Embryonic facial prominence (tissue), 1 donor: ENCODE measurements around the gene SDK2.

Experiments
- DNase-seq: peaks from one replicate; pipeline ENCODE4 v3.0.0-alpha.2; 2016; ENCODE audit errors: extremely low spot score

SDK2 gene

DNA sequence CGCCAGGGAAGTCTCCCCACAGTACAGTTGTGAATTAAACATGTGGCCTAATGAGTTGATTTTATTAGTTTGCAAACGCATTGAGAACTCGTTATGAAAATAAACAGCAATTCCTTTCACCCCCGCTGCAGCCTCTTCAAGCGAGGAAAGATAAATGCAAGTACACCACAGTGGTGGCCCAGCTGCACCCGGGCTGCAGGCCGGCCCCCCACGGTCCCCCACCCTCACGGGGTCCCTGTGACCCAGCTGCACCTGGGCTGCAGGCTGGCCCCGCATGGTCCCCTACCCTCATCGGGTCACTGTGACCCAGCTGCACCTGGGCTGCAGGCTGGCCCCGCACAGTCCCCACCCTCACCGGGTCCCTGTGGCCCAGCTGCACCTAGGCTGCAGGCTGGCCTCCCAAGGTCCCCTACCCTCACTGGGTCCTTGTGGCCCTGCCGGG, 32.2 kb downstream of the SDK2 start:
- no peak for DNase-seq

DNA sequence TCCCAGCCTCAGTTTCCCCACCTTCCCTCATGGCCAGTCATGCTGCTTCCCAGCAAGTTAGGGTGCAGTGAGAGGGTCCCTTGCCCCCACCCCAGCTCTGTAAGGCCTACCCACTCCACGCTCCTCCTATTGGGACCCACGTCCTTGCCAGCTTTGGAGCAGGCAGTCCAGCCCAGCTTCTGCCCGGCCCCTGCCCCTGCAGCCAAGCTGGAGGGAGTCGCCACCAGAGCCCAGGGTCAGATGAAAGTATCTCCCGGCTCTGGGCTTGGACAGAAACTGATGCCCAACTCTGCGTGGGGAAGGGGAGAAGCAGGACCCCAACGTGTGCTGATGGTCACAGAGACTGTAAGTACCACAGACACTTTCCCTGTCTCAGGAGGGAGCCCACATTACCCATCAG, 32.6 kb downstream of the SDK2 start:
- DNase-seq: no peak

DNA sequence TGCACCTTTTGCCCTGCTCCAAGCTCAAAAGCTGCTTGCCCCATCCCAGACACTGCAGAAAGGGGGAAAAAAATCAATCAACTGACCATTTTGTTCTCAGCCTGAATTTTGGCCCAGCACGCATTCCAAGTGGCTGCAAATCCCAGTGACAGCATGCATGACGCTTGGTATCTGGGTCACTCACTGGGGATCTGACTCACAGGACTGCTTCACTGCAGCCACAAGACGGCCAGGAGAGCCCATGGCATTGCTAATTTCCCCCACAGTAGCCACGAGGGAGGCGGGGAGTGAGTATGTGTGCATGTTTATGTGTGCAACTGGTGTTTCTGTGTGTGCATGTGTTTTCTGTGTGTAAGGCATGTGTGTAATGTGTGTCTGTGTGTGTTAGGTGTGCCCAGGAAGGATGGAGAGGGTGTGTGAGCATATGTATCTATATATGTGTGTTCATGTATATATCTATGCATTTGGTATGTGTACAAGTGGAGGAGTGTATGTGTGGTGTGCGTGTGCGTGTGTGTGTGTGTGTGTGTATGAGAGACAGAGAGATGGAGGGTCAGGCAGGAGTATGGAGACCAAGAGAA, 33.8 kb downstream of the SDK2 start:
- no peak for DNase-seq

DNA sequence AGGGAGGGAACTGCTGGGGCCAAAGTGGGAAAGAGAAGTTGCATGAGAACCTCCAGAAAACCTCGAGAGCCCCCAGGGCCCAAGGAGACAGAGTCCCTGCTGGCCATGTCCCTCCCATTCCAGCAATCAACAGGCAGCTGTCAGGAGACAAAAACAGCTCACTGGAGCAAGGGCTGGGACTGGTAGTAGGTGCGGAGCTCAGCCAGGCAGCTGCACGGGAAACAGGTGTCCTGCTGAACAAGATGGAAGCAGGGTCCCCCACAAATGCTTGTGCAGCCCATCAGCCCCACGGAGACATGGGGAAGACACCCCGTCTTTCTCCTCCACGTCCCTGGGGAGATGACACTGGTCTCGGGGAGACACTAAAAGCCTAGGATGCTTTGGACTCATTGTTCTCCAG, 34.5 kb downstream of the SDK2 start:
- no peak for DNase-seq

DNA sequence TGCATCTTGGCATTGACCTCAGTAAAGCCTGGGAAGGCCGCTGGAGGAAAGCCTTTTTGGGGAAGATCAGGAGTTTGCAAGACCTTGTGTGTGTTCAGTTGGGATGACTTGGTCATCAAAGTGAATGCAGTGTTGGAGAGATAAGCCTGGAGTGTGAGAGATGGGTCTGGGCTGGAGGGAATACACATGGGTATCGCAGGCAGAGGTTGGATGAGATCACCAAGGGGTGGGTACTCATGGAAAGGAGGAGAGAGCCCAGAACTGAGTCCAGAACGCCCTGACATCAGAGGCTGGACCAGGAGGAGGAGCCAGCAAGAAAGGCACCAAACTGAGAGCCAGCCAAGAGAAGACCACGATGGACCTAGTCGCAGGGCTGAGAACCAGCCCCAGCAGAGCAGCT, 35.2 kb downstream of the SDK2 start:
- no peak for DNase-seq

DNA sequence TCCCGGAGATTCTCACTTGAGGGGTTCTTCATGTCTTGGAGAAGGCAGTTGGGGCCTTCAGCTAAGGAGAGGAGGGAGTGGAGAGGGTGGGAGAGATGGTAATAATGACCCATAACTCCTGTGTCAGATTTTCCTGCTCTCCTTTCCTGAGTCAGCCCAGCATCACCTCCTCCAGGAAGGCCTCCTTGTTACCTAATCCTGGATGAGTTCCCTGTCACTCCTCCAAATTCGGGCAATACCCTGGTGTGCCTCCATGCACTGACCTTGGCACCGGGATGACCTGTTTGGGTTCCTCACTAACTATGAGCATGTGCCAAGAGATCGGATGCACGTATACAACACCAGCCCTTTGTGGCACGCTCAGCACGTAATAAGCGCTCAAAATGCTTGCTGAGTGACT, 38.8 kb downstream of the SDK2 start:
- no peak for DNase-seq

DNA sequence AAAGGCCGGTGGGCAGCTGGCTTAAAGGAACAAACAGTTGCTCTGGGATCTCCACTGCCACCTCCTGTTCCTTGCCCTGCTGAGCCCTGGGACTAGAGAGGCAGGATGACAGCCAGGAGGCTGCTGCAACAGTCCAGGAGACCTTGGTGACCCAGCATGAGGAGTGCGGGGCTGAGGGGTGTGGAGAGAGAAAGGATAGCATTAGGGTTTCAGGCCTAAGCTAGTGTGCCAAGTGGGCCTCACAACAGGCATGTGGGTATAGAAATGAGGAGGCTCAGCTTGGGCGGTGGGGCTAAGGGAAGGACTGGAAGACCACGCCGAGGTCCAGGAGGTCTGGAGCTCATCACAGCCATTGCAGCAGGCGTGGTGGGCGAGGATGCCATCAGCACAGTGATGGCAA, 39.8 kb downstream of the SDK2 start:
- DNase-seq: no peak

DNA sequence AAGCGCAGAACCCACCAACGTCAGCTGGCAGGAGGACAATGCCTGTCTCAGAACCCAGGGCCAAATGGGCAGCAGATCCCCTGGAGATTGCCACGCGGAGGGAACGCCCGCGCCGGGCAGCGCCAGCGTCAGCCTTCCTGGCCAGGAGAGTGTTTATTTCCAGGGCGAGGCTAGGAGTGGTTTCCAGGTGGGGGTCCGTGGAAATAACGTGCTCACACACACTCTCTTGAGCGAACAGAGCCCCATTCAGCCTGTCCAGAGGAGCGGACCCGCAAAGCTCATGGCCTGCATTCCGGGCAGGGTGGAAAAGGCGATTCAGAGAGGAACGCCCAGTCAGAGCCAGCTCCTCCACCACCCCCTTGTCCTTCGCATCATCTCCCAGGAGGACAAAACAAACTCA, 40.3 kb downstream of the SDK2 start:
- DNase-seq: no peak

DNA sequence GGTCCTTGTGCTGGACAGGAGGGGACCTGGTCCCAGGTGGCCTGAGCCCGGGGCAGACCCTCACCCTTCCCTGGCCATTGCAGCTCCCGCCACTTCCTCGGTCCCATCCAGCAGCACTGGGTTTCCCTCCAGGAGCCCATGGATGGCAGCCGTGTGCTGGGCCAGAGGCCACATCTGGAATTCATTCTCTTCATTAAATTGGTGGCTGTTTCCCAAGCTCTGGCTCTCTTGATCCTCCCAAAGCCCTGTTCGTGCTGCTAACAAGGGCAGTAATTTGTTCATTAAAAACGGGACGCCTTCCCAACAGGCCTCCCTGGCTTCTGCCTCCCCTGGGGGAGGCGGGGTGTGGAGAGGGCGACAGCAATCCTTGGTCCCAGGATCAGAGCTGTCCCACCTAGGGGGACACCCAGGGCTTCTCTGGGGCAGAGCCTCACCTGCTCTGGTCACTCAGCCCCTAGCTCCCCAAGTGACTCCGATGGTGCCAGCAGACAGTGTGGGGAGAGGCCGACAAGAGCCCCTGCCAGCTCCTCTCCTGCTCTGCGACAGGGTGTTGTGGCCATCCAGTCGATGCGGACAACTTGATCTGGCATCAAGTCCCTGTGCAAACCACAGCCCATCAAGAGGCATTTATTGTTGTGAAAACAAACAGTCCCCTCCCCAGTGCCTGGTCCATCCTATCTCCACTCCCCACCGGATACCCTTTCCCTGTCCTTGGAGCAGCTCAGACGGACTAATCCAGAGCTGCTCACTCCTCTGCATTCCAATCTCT, 44.0 kb downstream of the SDK2 start:
- no peak for DNase-seq

DNA sequence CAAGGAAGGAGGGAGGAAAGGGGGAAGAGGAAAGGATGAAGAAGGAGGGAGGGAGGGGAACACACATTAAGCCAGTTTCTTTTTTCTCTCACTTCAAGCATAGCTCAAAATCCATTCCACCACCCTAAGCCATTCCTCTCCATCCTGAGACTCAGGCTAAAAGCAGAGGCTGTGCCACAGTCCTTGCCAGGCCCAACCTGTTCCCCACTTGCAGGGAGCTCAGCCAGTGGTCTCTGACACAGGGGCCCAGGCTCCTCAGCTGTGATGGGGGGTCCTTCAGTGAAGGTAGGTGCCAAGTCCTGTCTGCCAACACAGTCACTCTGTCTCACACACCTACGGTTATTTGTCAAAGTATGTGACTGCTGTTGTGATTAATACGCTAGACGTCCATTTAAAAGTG, 44.6 kb downstream of the SDK2 start:
- DNase-seq: no peak

DNA sequence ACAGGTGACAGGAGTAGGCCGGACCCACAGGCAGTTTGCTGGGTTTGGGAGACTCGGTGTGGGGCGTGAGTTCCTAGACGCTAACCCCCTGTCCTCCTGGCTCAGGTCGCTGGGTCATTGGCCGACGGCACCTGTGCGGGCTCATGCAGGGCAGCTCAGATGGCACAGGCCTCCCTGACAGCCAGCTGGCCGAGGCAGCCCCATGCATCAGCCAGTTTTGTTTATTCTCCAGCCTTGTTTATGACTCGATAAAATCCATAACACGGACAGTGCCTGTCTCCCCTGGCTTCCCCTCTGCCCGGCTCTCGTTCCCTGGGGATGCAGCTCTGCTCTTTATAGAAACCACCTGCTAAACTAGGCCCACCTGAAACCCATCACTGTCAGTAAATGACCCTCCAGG, 46.0 kb downstream of the SDK2 start:
- DNase-seq: no peak

DNA sequence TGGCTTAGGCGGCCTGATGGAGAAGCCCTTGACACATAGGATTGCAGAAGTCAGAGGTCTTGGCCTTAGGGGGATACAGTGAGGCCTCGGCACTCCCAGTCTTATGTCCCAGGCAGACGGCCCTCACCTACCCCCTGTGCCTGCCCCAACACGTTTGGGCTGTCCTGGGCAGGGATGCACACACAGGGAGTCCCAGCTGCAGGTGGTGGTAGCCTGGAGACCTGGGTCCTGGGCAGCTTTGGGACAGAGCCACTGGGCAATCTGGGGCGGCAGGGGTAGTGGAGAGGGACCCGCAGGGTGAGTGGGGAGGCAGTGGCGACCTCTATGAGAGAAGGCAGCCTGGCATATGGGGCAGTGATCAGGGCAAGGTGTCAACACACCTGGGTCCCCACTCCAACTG, 48.3 kb downstream of the SDK2 start:
- DNase-seq: no peak

DNA sequence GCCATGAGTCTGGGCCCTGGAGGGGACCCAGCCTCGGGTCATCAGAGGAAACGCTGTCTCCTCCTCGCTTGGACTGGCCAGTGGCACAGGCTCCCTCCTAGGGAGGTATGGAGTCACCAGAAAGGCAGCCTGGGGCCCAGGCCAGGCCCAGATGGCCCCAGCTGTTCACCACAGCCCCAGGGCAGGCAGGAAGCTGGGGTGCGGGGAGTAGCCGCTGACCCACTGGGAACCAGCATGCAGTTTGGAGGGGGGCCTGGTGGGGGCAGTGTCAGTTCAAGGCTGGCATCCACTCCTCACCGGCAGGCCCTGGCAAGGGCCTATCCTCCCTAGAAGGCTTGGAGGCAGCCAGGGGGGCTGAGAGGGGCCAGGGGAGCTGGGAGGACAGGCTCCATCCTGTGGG, 48.8 kb downstream of the SDK2 start:
- DNase-seq: no peak

DNA sequence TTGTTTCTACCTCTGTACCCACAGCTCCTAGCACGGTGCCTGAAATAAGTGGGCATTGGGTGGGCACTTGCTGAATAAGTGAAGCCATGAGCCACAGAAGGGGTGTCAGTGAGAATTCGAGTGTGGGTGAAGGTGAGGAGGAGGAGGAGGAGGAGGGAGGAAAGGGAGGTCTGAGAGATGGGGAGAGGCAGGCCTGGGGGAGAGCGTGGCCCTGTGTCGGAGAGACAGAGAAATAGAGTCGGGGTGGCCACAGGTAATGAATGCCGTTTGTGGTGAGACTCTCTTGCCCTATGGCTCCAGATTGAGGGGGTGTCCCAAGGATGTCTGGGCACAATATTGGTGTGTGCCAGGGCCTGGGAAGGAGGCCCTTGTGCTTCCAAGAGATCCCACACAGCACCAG, 49.2 kb downstream of the SDK2 start:
- DNase-seq: no peak

DNA sequence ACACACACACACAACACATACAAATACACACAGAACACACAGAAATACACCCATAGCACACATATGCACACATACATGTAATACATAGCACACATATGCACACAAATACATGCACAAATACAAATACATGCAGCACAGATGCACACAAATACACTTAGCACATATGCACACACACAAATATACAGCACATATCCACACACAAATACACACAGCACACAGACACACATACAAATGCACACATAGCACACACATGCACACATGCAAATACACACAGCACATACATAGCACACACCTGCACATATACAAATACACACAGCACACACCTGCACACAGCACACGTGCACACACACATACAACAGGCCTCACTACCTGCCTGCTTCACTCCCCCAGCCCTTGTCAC, 49.6 kb downstream of the SDK2 start:
- DNase-seq: no peak

DNA sequence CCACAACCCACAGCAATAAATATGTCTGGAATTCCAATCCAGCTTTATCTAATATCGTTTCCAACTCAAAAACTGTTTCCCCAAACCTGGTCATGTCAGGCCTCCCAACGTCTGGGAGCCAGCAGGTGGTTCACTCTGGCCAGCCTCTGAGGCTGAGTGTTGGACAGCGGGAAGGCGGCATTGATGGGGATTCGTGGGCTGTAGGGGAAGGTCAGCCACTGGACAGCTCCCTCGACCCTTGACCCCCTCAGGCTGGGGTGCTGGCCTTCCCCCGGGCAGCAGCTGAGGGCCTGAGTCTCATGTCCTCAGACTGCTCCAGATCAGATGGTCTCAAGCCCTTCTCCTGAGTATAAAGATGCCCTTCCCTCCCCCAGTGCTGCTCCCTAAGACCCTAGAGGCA, 50.2 kb downstream of the SDK2 start:
- DNase-seq: no peak

DNA sequence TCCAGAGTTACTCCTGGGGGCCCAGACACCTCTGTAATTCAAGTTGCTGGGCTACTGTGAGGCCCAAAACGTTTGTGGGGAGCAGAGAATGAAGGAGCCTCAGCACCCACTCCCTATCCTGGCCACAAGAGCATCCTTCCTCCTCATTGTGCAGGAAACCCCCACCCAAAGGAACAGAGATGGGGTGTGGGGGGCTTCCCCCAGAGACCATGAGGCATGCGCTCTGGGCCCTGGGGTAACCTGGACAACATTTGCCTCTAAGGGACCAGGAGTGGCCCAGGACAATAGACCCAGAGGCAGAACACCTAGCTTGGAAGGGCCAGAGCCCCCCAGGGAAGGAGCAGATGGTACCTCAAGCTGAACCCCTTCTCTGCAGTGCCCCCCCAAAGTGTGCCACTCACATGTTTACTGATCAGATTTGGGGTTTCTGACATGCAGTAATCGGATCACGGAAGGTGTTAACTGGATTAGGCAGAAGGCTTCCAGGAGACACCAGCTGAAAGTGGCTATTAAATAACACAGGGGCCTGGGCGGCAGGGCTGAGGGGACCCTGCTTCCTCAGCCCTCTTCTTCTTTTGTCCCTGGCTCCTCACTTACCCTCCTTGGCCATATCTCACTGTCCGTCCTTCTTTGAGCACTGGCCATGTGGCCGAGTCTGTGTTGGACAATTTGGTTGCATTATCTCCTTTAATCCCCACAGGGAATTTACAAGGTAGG, 50.8 kb downstream of the SDK2 start:
- no peak for DNase-seq

DNA sequence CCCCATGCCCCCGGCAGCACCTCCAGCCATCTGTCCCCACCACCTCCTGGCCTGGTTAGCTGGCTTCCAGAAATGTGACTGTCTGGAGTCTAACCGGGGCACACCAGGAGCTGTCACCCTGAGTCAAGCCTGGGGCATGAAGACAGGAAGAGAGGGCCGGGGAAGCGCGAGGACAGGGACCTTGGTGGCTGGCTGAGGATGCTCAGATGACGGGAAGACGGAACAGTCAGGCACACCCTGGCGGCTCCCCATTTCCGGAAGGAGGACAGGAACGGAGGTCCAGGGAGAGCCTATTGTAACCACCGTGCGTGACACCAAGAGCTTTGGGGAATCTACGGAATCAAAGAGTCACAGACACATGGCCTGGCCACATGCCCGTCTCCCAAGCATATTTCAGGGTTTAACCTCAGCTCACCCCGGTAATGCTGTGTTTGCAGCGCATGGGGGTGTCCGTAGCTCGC, 51.7 kb downstream of the SDK2 start:
- DNase-seq: no peak

DNA sequence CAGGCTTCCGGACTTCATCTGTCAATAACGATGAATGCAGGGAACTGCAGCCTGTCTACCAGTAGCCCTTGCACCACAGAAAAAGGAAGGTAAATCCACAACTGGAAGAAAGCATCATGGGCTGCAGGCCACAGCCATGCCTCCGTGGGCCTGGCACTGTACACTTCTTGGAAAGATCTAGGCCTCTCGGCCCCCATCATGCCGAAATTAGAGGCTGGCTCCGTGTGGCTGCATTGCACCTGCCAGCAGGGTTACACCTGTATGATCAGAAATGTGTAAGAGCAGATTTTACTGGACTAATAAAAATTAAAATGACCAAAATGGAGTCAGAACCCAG, 52.2 kb downstream of the SDK2 start:
- DNase-seq: no peak

DNA sequence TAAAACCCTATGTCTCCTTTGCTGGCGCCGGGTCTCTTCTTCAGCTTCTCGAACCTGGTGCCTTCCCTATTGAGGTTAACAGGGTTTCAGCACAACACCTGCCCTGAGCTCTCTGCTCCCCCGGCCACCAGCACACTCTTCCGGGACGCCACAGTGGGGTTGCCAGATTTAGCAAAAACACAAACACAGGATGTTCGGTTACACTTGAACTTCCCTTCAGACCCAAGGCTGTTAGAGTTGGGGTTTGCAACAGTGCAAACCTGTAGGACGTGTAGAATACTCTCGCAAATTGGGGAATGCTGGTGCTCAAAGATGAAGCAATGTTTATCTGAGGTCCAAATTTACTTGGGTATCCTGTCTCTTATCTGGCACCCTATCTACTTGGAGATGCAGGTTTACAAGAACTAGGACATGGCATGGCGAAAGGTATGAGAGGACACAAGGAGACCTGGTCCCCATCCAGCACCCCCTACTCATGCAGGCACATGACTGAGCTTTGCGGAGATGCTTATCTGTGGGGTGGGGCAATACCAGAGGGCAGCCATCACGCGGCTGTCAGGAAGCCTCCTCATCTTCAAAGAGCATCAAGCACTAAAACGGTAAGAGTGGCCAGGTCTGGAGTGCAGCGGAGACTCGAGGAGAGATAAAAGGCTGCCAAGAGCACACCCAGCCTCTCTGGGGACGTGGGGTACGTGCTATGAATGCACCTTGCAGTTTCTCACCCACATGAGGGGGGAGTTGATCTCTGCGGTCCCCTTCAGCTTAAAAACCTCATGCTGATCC, 52.8 kb downstream of the SDK2 start:
- DNase-seq: no peak

DNA sequence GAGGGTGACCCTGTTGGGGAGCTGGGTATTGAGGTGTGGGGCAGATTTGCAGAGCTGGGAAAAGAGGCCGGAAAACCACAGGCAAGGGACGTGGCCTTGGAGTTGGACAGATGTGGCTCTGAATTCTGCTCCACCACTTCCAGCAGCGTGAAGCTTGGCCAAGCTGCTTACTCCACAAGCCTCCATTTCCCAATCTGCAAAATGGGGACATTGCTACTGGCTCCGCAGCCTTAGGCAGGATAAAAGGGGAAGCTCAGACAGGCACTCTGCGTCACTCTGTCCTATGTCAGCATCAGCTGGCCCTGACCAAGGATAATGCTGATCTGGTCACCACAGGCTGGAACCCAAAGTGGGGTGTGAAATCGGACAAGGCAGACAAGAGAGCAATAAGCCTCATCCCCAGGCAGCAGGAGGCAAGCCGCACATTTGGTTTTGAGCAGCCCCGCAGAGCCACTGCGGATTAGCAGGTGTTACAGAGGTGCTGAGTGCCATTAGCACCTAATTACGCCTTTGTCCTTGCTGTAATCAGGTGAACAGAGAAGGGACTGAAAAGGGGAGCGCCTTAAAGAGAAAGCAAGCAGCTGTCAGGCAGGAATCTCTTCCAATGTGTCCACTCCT, 54.8 kb downstream of the SDK2 start:
- DNase-seq: no peak

DNA sequence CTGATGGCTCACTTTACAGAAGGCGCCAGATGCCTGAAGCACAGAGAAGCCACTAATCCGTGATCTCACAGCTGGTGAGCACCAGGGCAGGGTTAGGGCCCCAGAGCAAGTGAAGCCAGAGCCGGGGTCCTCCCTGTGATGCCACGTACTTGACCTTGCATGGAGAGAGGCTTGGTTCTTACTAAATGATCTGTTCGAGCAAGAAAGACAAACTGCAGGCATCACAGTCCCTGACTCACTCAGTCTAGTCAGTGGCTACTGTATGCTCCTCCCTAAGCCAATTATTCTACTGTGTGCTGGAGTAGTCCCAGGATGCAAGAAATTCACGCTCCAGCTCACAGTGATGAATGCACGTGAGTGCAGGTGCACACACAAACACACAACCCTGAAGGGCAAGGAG, 55.4 kb downstream of the SDK2 start:
- DNase-seq: no peak
